CD4-positive, alpha-beta T cell treated with Interleukin-17A for 1 hour (primary cell): ENCODE results near the gene FUT8.
"Not testable (repeated sequence)": the region's sequence is repeated elsewhere in the genome, so short reads cannot be mapped to it uniquely, and the experiment has no call there.

ENCODE experiments used
- DNase-seq: peaks from one replicate; pipeline ENCODE4 v3.0.0-alpha.2; 2020

The FUT8 gene

DNA sequence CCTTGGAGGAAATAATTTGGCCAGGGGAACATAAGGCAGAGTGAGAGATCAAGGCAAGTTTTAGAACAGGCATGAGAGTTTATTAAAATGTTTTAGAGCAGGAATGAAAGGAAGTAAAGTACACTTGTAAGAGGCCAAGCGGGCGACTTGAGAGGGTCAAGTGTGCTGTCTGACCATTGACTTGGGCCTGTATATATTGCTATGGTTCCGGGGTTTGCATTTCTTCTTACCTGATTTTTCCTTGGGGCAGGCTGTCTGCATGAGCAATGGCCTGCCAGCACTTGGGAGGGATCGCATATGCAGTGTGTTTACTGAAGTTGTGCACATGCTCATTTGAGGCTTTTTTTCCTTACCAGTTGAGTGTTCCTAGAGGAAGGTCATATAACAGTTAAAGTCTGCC, 214.8 kb downstream of the FUT8 start:
- DNase-seq: no peak

DNA sequence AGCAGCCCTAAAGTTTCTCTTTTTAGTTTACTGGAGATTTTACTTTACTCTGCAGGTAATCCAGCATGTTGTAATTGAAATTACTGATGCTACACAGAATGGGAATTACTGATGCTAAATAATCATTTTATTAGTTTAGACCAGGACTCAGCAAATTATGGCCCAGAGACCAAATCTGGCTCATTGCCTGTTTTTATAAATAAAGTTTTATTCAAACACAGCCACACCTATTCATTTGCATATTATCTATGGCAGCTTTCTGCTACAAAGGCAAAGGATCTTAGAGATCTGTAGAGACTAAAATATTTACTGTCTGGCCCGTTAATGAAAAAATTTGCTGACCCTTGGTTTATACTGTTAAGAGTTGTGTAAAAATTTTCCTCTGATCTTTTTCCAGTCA, 216.1 kb downstream of the FUT8 start:
- no peak for DNase-seq

- no peak for DNase-seq
These were observed 218.5 kb downstream of the FUT8 start for GRCh38 chr14:65631040-65631439.

- DNase-seq: no peak
These were observed 220.0 kb downstream of the FUT8 start for GRCh38 chr14:65632487-65632886.

- not testable (repeated sequence) for DNase-seq
These were observed 221.1 kb downstream of the FUT8 start for GRCh38 chr14:65633666-65634065.

DNA sequence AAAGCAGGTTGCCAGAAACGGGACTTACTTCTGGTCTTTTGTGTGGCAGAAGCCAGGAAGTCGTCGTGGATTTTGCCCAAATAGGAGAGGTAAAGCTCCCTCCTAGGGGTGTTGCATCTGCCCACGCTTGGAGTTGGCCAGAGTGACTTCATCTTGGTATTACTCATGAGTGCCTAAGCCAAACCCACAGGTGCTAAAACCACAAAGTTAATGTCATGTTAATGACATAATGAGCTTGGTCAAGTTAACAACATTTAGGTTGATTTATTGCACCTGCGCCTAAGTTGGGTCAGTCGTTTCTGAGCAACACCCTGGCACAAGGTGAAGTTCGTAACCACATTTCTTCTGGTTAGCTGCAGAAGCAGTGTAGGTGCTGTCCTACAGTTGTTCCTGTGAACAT, 225.2 kb downstream of the FUT8 start:
- DNase-seq: peak; percentile 36

DNA sequence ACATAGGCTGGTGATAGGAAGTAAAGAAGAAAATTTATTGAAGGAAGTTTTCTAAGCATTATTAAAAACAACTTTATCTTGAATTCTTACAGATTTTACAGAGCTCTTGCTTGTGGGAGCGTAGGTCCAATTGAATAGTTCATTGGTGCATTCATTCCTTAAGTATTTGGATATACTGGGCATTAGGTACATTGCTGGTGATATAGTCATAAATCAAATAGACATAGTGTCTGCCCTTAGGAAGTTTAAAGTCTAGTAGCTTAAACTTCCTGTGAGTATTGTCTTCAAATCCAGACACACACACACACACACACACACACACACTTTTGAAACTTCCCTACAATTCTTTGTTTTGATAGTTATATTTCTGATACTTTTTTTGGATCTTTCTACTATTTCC, 226.7 kb downstream of the FUT8 start:
- no peak for DNase-seq

GRCh38 chr14:65650826-65651225, 238.3 kb downstream of the FUT8 start:
- DNase-seq: no peak

DNA sequence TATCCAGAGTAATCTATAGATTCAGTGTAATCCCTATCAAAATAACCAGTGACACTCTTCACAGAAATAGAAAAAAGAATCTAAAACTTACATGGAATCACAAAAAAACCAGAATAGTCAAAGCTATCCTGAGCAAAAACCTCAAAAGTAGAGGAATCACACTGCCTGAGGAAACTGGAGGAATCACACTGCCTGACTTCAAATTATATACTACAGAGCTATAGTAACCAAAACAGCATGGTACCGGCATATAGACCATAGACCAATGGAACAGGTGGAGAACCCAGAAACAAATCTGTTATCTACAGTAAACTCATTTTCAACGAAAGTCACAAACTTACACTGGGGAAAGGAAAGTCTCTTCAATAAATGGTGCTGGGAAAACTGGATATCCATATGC, 244.0 kb downstream of the FUT8 start:
- no peak for DNase-seq

- no peak for DNase-seq
These were observed 245.7 kb downstream of the FUT8 start for GRCh38 chr14:65658202-65658601.

- no peak for DNase-seq
These were observed 249.3 kb downstream of the FUT8 start for GRCh38 chr14:65661865-65662264.

- DNase-seq: no peak
These were observed 251.9 kb downstream of the FUT8 start for GRCh38 chr14:65664436-65664835.

GRCh38 chr14:65676361-65677014, 264.0 kb downstream of the FUT8 start:
- no peak for DNase-seq

- no peak for DNase-seq
These were observed 273.0 kb downstream of the FUT8 start for GRCh38 chr14:65685572-65685971.

DNA sequence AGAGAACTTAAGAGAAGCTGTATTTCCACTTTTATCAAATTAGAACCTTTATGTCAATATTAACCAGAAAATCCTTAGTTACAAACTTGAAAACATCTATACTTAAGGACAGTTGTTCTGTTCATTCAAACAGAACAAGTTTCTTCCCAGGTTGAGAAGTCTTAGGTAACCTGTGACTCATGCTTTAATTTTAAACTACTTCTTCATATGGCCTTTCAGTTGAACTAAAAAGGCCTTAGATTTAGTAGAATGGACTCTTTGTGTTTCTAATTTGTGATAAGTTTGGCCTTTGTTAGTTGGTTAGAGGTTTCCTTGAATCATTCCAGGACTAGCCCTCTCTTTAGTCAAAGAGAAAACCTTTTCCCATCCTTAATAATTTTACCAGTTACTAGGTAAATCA, 274.2 kb downstream of the FUT8 start:
- DNase-seq: no peak

DNA sequence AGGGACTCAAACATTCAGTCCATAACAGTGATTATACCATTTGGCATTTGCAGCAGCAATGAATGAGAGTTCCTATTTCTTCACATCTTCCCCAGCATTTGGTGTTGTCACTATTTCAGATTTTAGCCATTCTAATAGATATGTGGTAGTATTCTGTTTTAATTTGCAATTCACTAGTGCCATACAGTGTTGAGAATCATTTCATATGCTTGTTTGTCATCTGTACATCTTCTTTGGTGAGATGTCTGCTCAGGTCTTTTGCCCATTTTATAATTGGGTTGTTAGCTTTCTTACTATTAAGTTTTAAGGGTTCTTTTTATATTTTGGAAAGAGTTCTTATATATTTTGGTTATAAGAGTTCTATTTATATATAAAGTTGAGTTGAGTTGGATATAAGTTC, 276.5 kb downstream of the FUT8 start:
- DNase-seq: no peak

DNA sequence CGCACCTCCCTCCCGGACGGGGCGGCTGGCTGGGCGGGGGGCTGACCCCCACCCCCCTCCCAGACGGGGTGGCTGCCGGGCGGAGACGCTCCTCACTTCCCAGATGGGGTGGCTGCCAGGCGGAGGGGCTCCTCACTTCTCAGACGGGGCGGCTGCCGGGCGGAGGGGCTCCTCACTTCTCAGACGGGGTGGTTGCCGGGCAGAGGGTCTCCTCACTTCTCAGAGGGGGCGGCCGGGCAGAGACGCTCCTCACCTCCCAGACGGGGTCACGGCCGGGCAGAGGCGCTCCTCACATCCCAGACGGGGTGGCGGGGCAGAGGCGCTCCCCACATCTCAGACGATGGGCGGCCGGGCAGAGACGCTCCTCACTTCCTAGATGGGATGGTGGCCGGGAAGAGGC, 280.0 kb downstream of the FUT8 start:
- not testable (repeated sequence) for DNase-seq

- DNase-seq: no peak
These were observed 284.3 kb downstream of the FUT8 start for GRCh38 chr14:65696801-65697200.

GRCh38 chr14:65703521-65703920, 291.0 kb downstream of the FUT8 start:
- no peak for DNase-seq

DNA sequence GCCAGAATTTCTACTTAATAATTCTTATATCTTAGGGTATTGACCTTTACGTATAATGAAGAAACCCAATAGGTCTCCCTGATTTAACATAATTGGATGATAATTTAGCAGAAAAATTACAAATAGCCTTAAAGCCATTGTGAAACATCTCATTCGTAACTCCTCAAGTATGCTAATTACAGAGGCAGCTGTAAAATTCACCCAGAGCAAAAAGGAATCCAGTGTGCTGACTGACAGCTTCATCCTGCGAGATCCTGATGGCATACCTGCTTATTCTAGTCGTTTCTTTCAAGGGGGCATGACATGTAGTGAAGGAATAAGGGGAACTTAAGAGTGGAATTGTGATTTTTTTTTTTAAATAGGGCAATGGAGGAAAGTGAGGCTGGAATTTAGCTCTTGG, 291.5 kb downstream of the FUT8 start:
- DNase-seq: no peak

DNA sequence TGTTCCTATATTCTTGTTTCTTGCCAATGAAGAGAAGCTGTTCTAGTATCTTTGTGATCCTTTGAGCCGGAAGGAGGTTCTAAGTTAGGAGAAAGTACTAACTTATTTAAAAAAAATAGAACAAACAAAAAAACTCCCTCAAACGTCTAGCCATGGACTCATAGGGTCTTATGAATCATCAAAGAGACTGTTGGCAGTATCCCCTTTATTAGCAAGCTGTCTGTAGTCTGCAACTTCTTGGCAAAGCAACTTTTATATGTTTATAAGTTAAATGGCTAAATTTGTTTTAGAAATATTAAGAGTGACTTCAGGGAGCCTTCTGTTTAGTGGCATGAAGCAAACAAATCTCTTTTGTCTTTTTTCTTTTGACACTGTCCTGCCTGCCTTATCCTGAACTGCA, 291.9 kb downstream of the FUT8 start:
- no peak for DNase-seq

DNA sequence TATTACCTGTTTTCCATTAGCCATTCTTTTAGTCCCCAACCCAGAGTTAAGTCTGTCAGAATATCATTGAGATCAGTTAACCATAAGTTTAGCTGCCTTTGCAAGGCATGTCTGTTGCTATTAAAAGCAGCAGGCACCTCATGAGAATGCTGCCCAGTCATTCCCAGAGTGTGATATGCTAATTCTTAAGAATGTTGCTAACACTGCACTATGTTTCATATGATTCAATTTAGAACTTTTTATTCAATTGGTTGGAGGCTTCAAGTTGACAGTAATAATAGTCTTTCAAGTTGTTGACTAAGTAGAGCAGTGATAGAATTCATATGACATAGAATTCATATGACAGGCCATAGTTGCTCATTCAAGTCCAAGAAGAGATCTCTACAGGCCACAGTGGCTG, 292.3 kb downstream of the FUT8 start:
- no peak for DNase-seq

- DNase-seq: no peak
These were observed 297.0 kb downstream of the FUT8 start for GRCh38 chr14:65709576-65709975.

DNA sequence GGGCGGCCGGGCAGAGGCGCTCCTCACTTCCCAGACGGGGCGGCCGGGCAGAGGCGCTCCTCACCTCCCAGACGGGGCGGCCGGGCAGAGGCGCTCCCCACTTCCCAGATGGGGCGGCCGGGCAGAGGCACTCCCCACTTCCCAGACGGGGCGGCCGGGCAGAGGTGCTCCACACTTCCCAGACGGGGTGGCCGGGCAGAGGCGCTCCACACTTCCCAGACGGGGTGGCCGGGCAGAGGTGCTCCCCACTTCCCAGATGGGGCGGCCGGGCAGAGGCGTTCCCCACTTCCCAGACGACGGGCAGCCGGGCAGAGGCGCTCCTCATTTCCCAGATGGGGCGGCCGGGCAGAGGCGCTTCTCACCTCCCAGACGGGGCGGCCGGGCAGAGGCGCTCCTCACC, 304.3 kb downstream of the FUT8 start:
- not testable (repeated sequence) for DNase-seq

GRCh38 chr14:65717384-65717915, 304.9 kb downstream of the FUT8 start:
- not testable (repeated sequence) for DNase-seq
